SH-SY5Y (cell line): ENCODE data around the gene TNS3.

ENCODE experiments used
- GATA2 ChIP-seq: IDR thresholded peaks from 2 replicates; pipeline ENCODE4 v1.6.1; 2011; ENCODE audit warnings: mild to moderate bottlenecking, low read depth, low read length
- GATA3 ChIP-seq: IDR thresholded peaks from 2 replicates; pipeline ENCODE4 v1.6.1; 2011; ENCODE audit warnings: low read depth, mild to moderate bottlenecking, low read length, moderate library complexity

- TF ChIP-seq GATA3, result no peak
- no peak for TF ChIP-seq GATA2
Observed at GRCh38 chr7:47394751-47395252, 187.1 kb downstream of the TNS3 start.
